HFFc6 (cell line): ENCODE data around the gene USP24. TPM values are rescaled to one million over a fixed set of nuclear protein-coding genes. Genes with fewer than 3 reads are reported as not detected.

Experiments
- DNase-seq: peaks from one replicate; pipeline ENCODE4 v3.0.0-alpha.2; 2018
- H3K27ac Mint-ChIP-seq: 2 replicates; pipeline ENCODE4 v1.8.0; 2020; ENCODE audit warnings: mild to moderate bottlenecking, mixed read lengths
- H3K27me3 Mint-ChIP-seq: 2 replicates; pipeline ENCODE4 v1.8.0; 2021; ENCODE audit warnings: mild to moderate bottlenecking, moderate library complexity, mixed read lengths; ENCODE audit not compliant: insufficient read depth
- H3K36me3 Mint-ChIP-seq: 2 replicates; pipeline ENCODE4 v1.8.0; 2021; ENCODE audit warnings: low read depth, mixed read lengths
- H3K4me1 Mint-ChIP-seq: 2 replicates; pipeline ENCODE4 v1.8.0; 2020; ENCODE audit warnings: low read depth, mixed read lengths
- H3K4me3 Mint-ChIP-seq: 2 replicates; pipeline ENCODE4 v1.8.0; 2020; ENCODE audit warnings: mild to moderate bottlenecking, moderate library complexity, mixed read lengths
- H3K9me3 Mint-ChIP-seq: 2 replicates; pipeline ENCODE4 v1.8.0; 2020; ENCODE audit warnings: mild to moderate bottlenecking, mixed read lengths
- CTCF ChIP-seq: fragments of 200-600 bp; sonication (generic); IDR thresholded peaks from 2 replicates; pipeline ENCODE4 v1.5.0; 2021; ENCODE audit warnings: antibody characterized with exemption, mild to moderate bottlenecking
- total RNA-seq, 6 experiments: library from RNA; stranded (reverse); fragmentation: NEBNext Ultra II Directional; extraction: Animal tissue kit (Norgen Biotek cat#: 25700); gene quantifications; 2 replicates in 1 of 6; 3 replicates in 5 of 6; pipeline ENCODE4 v1.2.3, GENCODE V29; 2021

Gene USP24
- total RNA-seq, 6 experiments from 2014 or later, result 22.5 to 27.8 (median 25.0) TPM

GRCh38 chr1:55172687-55173086 lies 42.5 kb downstream of the USP24 start:
- Mint-ChIP-seq H3K27ac (no peak overlapping the region), H3K4me3 (no peak overlapping the region), H3K27me3 (no peaks in the 10 kb centered on the region), H3K9me3 (no peaks in the 10 kb centered on the region), H3K36me3 (peaks cover 22% of the 10 kb centered on the region), H3K4me1 (peaks cover 9% of the 10 kb centered on the region; the same call in 1 of the 2 replicates)
- DNase-seq, result no peak
- TF ChIP-seq CTCF, result no peak

GRCh38 chr1:55172272-55172671 lies 42.9 kb downstream of the USP24 start:
- no peak for TF ChIP-seq CTCF
- Mint-ChIP-seq H3K27ac (no peak overlapping the region), H3K27me3 (no peaks in the 10 kb centered on the region), H3K4me3 (no peak overlapping the region), H3K4me1 (peaks cover 9% of the 10 kb centered on the region; the same call in 1 of the 2 replicates), H3K9me3 (no peaks in the 10 kb centered on the region), H3K36me3 (peaks cover 22% of the 10 kb centered on the region)
- DNase-seq, result no peak

DNA sequence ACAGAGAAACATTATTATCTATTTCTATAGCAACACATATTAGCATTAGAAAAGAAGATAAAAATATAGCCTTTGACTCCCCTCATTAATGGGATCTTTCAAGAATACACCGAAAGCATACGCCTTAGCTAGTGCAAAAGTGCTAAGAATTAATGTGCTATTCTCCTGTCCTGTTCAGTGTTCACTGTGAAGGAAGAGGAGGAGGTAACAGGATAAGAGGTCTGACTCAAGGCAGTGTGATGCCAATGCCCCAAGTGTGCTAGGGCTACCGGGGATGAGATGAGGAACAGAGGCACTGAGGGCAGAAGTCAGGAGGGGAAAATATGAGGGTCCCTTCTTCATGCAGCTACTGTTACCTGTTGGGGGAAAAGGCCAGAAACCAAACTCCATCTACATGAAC lies 43.5 kb downstream of the USP24 start:
- no peak overlapping the region for H3K4me3 Mint-ChIP-seq
- TF ChIP-seq CTCF, result no peak
- DNase-seq, result no peak
- peaks cover 22% of the 10 kb centered on the region for H3K36me3 Mint-ChIP-seq
- H3K27ac Mint-ChIP-seq, result no peak overlapping the region
- peaks cover 9% of the 10 kb centered on the region; the same call in 1 of the 2 replicates for H3K4me1 Mint-ChIP-seq
- H3K9me3 Mint-ChIP-seq, result no peaks in the 10 kb centered on the region
- no peaks in the 10 kb centered on the region for H3K27me3 Mint-ChIP-seq

GRCh38 chr1:55170426-55170825 lies 44.7 kb downstream of the USP24 start:
- Mint-ChIP-seq H3K27me3 (no peaks in the 10 kb centered on the region), H3K36me3 (peaks cover 22% of the 10 kb centered on the region), H3K4me3 (no peak overlapping the region), H3K9me3 (no peaks in the 10 kb centered on the region), H3K4me1 (peaks cover 9% of the 10 kb centered on the region; the same call in 1 of the 2 replicates), H3K27ac (no peak overlapping the region)
- DNase-seq, result no peak
- TF ChIP-seq CTCF, result no peak

- Mint-ChIP-seq H3K4me3 (no peak overlapping the region), H3K27ac (no peak overlapping the region), H3K4me1 (peaks cover 9% of the 10 kb centered on the region; the same call in 1 of the 2 replicates), H3K27me3 (no peaks in the 10 kb centered on the region), H3K9me3 (no peaks in the 10 kb centered on the region), H3K36me3 (peaks cover 22% of the 10 kb centered on the region)
- DNase-seq, result no peak
- no peak for TF ChIP-seq CTCF
Measured at GRCh38 chr1:55169126-55169525, 46.0 kb downstream of the USP24 start.

GRCh38 chr1:55168353-55168752 lies 46.8 kb downstream of the USP24 start:
- Mint-ChIP-seq H3K36me3 (peaks cover 22% of the 10 kb centered on the region), H3K27me3 (no peaks in the 10 kb centered on the region), H3K4me1 (peaks cover 9% of the 10 kb centered on the region; the same call in 1 of the 2 replicates), H3K4me3 (no peak overlapping the region), H3K9me3 (no peaks in the 10 kb centered on the region), H3K27ac (no peak overlapping the region)
- no peak for DNase-seq
- TF ChIP-seq CTCF, result no peak
